GM21737 (cell line): ENCODE measurements around the gene ADAM23.

Experiments used
- ATAC-seq: cut with Tn5 transposase; IDR thresholded peaks from one replicate; pipeline ENCODE4 v1.9.1; 2021; ENCODE audit warnings: mild to moderate bottlenecking, moderate library complexity; ENCODE audit not compliant: unreplicated experiment

Gene ADAM23

GRCh38 chr2:206443735-206444527, 599 bp downstream of the ADAM23 start:
- ATAC-seq: no peak

GRCh38 chr2:206445948-206446347, 2.6 kb downstream of the ADAM23 start:
- no peak for ATAC-seq

GRCh38 chr2:206452242-206452641, 8.9 kb downstream of the ADAM23 start:
- no peak for ATAC-seq

GRCh38 chr2:206452750-206453149, 9.4 kb downstream of the ADAM23 start:
- no peak for ATAC-seq

GRCh38 chr2:206456078-206456754, 12.9 kb downstream of the ADAM23 start:
- ATAC-seq: no peak

- ATAC-seq: peak; percentile 96
These were observed 13.9 kb downstream of the ADAM23 start for GRCh38 chr2:206457188-206457634.

- ATAC-seq: no peak
These were observed 19.0 kb downstream of the ADAM23 start for GRCh38 chr2:206462240-206462854.

- ATAC-seq: no peak
These were observed 20.4 kb downstream of the ADAM23 start for GRCh38 chr2:206463685-206464084.

GRCh38 chr2:206464597-206464996, 21.3 kb downstream of the ADAM23 start:
- no peak for ATAC-seq

GRCh38 chr2:206471524-206472062, 28.3 kb downstream of the ADAM23 start:
- ATAC-seq: no peak

GRCh38 chr2:206472094-206472493, 28.8 kb downstream of the ADAM23 start:
- no peak for ATAC-seq

- no peak for ATAC-seq
These were observed 30.8 kb downstream of the ADAM23 start for GRCh38 chr2:206474099-206474498.

- ATAC-seq: no peak
These were observed 34.0 kb downstream of the ADAM23 start for GRCh38 chr2:206477296-206477695.

GRCh38 chr2:206478340-206478739, 35.0 kb downstream of the ADAM23 start:
- ATAC-seq: no peak

- no peak for ATAC-seq
These were observed 36.8 kb downstream of the ADAM23 start for GRCh38 chr2:206480161-206480560.

- no peak for ATAC-seq
These were observed 37.3 kb downstream of the ADAM23 start for GRCh38 chr2:206480620-206481019.

GRCh38 chr2:206481056-206481455, 37.7 kb downstream of the ADAM23 start:
- ATAC-seq: no peak

- ATAC-seq: no peak
These were observed 38.8 kb downstream of the ADAM23 start for GRCh38 chr2:206482123-206482522.

GRCh38 chr2:206482633-206483032, 39.3 kb downstream of the ADAM23 start:
- no peak for ATAC-seq

GRCh38 chr2:206488053-206488452, 44.7 kb downstream of the ADAM23 start:
- ATAC-seq: no peak

- ATAC-seq: no peak
These were observed 45.3 kb downstream of the ADAM23 start for GRCh38 chr2:206488623-206489022.

- ATAC-seq: no peak
These were observed 50.7 kb downstream of the ADAM23 start for GRCh38 chr2:206494061-206494460.
